ACC112 (cell line): ENCODE measurements around the gene PTPRJ.

Experiments
- H2AFZ ChIP-seq: fragments of 200-600 bp; sonication (generic); one replicate; pipeline ENCODE4 v1.6.0; 2017; ENCODE audit warnings: antibody characterized with exemption, low read length; ENCODE audit not compliant: unreplicated experiment
- H3K27ac ChIP-seq: fragments of 200-600 bp; sonication (generic); 2 replicates; pipeline ENCODE4 v1.5.1; 2014; ENCODE audit warnings: low read depth, mild to moderate bottlenecking, antibody characterized with exemption, low read length, moderate library complexity
- H3K27me3 ChIP-seq: fragments of 200-600 bp; sonication (generic); 2 replicates; pipeline ENCODE4 v1.6.1; 2014; ENCODE audit warnings: mild to moderate bottlenecking, antibody characterized with exemption, low read length, moderate library complexity, mixed read lengths; ENCODE audit not compliant: insufficient read depth
- H3K36me3 ChIP-seq: fragments of 200-600 bp; sonication (generic); 2 replicates; pipeline ENCODE4 v1.6.1; 2016; ENCODE audit warnings: mild to moderate bottlenecking, antibody characterized with exemption, low read length, moderate library complexity, mixed read lengths; ENCODE audit not compliant: insufficient read depth
- H3K4me1 ChIP-seq: fragments of 200-600 bp; sonication (generic); one replicate; pipeline ENCODE4 v1.6.1; 2016; ENCODE audit warnings: low read length, mixed read lengths; ENCODE audit not compliant: insufficient read depth, unreplicated experiment, control insufficient read depth
- H3K4me3 ChIP-seq: fragments of 200-600 bp; sonication (generic); 2 replicates; pipeline ENCODE4 v1.5.1; 2014; ENCODE audit warnings: mild to moderate bottlenecking, low read depth, low read length
- H3K79me2 ChIP-seq: fragments of 200-600 bp; sonication (generic); one replicate; pipeline ENCODE4 v1.6.0; 2016; ENCODE audit warnings: low read length; ENCODE audit not compliant: control insufficient read depth, unreplicated experiment, insufficient read depth

Gene PTPRJ

DNA sequence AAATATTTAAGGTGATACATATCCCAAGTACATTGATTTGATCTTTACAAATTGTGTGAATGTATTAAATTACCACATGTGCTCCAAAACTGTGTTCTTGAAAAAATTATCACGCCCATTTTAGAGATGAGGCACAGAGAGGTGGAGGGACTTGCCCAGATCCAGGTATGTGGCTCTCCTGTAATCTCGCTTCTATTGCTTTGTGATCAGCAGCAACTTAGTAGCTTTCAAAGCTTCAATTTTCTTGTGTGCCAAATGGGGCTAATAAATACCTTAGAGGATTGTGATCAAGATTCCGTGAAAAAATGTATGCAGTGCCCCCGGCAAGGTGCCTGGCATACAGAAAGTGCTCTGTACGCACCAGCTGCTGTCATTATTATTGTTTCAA, 18.0 kb downstream of the PTPRJ start:
- Histone ChIP-seq H3K4me1 (peaks cover 17% of the 10 kb centered on the region), H3K4me3 (no peak overlapping the region)

DNA sequence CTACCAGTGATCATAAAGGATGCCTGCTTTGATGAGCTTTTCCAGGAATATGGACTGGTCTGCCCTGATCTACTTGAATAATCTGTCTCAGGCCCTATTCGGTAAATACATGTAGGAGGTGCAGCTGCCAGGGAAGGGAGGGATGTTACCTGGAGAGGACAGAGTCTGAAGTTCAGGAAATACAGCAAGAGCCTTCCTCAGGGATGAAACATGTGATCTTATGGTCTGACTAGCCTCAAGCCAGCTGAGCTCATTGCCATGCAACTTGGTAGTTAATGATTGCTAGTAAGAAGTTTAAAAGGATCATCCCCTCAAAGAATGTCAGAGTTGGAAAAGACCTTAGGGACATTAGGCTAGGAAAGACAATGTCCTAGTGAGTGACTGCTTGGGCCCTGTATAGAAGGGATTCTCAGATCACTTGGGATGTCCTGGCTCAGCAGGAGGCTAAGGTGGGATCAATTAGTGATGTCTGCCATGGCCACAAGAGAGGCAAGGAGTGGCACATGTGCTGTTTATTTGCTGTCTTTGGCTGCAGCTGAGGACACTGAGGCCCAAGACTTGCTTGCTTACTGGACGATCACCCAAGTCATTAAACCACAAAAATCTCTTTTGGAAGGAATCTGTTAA, 18.5 kb downstream of the PTPRJ start:
- Histone ChIP-seq H3K36me3 (no peaks in the 10 kb centered on the region), H3K4me3 (no peak overlapping the region), H2AFZ (no peak overlapping the region), H3K27ac (no peak overlapping the region), H3K27me3 (no peaks in the 10 kb centered on the region), H3K79me2 (peaks cover 11% of the 10 kb centered on the region), H3K4me1 (peaks cover 14% of the 10 kb centered on the region)

More for the DNA sequence above, 18.0 kb downstream of the PTPRJ start:
- Histone ChIP-seq H3K27me3 (no peaks in the 10 kb centered on the region), H2AFZ (no peak overlapping the region), H3K36me3 (no peaks in the 10 kb centered on the region), H3K27ac (no peak overlapping the region), H3K79me2 (peaks cover 10% of the 10 kb centered on the region)

DNA sequence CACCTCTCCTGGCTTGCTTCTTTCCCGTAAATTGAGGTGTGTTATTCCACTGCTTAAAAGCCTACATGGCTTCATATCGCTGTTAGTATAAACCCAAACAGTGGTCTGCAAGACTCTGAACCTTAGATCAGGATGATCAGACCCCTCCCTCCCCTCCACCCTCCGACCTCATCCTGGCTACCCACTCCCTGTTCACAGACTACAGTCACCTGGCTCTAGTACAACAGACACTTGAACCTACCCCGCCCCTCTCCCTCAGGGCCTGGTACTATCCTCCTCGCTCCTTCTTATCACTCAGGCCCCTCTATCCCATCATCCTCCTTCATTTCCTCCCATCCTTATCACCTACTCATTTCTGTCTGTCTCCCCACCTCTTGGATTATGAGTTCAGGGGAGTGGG, 20.1 kb downstream of the PTPRJ start:
- Histone ChIP-seq H3K79me2 (peaks cover 22% of the 10 kb centered on the region), H3K4me1 (peaks cover 29% of the 10 kb centered on the region), H3K27ac (no peak overlapping the region)

DNA sequence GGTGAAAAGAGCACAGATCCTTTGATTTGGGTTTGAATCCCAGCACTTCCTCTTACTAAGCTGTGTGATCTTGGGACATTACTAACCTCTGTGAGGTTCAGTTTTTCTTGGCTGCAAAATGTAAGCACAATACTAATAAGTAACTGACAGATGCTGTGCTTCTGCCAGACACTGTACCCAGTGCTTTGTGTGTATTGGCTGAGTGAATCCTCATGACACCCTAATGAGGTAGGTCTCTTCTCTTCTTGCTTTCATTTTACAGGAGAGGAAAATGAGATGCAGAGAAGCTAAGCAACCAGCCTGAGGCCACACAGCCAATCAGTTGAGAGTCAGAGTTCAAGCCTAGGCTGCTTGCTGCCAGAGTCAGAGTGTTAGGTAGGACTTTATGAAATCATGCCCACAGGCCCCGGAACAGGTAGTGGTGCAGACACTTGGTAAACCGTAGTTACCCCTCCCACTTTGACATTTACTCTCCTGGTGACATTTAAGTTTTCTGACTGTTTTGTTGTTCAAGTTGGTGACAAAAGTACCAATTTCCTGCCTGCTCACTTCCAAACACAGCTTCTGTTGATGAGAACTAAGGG, 21.2 kb downstream of the PTPRJ start:
- Histone ChIP-seq H3K27ac (peak overlapping the region; percentile 39), H3K4me1 (peaks cover 40% of the 10 kb centered on the region), H2AFZ (no peak overlapping the region), H3K4me3 (no peak overlapping the region), H3K27me3 (no peaks in the 10 kb centered on the region), H3K79me2 (peaks cover 27% of the 10 kb centered on the region), H3K36me3 (no peaks in the 10 kb centered on the region)

More for the DNA sequence above, 20.1 kb downstream of the PTPRJ start:
- H3K36me3 ChIP-seq, result no peaks in the 10 kb centered on the region
- no peaks in the 10 kb centered on the region for H3K27me3 ChIP-seq
- H2AFZ ChIP-seq, result no peak overlapping the region
- H3K4me3 ChIP-seq, result no peak overlapping the region

DNA sequence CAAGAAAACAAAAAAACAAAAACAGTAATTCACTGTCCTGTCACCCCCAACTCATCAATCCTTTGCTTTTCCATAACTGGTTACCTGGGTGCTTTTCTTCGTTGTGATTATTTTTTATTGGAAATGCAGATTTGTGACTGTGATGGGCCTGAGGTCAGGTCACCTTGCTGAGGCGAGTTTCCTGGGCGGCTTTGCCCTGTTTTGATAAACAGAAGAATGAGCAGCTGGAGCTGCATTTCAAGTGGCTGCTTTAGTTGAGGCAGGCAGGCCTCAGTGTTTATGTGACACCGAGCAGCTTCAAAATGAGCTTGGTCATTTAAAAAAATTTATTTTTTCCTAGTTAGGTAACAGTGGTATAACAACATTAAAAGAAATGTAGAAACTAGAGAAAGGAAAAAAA, 22.2 kb downstream of the PTPRJ start:
- no peaks in the 10 kb centered on the region for H3K27me3 ChIP-seq
- H3K4me1 ChIP-seq, result peaks cover 44% of the 10 kb centered on the region
- peaks cover 29% of the 10 kb centered on the region for H3K79me2 ChIP-seq
- H2AFZ ChIP-seq, result no peak overlapping the region
- H3K36me3 ChIP-seq, result no peaks in the 10 kb centered on the region
- no peak overlapping the region for H3K4me3 ChIP-seq
- no peak overlapping the region for H3K27ac ChIP-seq

DNA sequence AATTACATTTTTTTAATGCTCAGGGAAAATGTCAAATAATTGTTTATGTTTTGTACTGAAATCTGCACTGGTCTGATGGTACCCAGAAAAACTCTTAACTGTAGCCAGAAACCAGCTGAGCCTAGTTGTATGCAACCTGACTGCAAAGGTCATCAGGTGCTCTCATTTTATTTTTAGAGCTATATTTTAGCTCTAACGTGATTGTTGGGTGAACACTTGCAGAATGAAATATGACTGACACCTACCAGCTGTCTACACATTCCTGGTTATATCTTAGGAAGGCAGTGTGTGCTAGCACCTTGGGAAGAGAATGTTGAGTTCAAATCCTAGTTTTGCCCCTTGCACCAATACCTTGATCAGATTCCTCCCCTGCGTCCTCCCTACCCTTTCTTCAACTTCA, 23.6 kb downstream of the PTPRJ start:
- no peak overlapping the region for H2AFZ ChIP-seq
- no peak overlapping the region for H3K27ac ChIP-seq
- peaks cover 32% of the 10 kb centered on the region for H3K79me2 ChIP-seq

DNA sequence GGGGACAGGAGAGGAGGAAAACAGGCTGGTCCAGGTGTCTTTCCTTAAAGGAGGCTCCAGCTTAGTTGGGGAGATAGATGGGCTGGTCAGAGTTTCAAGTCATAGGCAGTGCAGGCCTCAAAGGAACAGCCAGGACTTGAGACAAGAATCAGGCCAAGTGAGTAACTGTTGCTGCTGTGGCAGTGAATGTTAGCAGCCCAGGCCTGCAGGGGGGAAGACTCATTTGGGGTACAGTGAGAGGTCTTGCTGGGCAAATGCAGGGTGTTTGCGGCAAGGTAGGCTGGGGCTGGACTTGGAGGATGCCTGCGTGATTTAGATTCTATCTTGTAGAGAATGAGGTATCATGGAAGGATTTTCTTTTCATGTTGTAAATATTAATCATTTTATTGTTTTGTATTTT, 24.1 kb downstream of the PTPRJ start:
- Histone ChIP-seq H3K36me3 (no peaks in the 10 kb centered on the region), H2AFZ (no peak overlapping the region), H3K27ac (no peak overlapping the region), H3K27me3 (no peaks in the 10 kb centered on the region), H3K79me2 (peaks cover 33% of the 10 kb centered on the region), H3K4me1 (peaks cover 48% of the 10 kb centered on the region), H3K4me3 (no peak overlapping the region)

More for the DNA sequence above, 23.6 kb downstream of the PTPRJ start:
- Histone ChIP-seq H3K4me3 (no peak overlapping the region), H3K4me1 (peaks cover 48% of the 10 kb centered on the region), H3K36me3 (no peaks in the 10 kb centered on the region), H3K27me3 (no peaks in the 10 kb centered on the region)

DNA sequence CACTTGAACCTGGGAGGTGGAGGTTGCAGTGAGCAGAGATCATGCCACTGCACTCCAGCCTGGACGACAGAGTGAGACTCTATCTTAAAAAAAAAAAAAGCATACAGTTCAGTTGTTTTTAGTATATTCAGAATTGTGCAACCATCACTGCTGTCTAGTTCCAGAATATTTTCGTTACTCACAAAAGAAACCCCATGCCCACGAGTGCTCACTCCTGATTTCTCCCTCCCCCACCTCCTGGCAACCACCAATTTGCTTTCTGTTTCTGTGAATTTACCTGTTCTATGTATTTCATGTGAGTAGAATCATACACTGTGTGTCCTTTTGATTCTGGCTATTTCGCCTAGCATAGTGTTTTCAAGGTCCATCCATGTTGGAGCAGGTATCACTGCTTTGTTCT, 24.8 kb downstream of the PTPRJ start:
- Histone ChIP-seq H2AFZ (no peak overlapping the region), H3K27me3 (no peaks in the 10 kb centered on the region), H3K27ac (peak overlapping the region; percentile 78), H3K36me3 (no peaks in the 10 kb centered on the region), H3K4me1 (peaks cover 48% of the 10 kb centered on the region), H3K79me2 (peaks cover 37% of the 10 kb centered on the region), H3K4me3 (peak overlapping the region; percentile 32; the same call in 1 of the 2 replicates)

DNA sequence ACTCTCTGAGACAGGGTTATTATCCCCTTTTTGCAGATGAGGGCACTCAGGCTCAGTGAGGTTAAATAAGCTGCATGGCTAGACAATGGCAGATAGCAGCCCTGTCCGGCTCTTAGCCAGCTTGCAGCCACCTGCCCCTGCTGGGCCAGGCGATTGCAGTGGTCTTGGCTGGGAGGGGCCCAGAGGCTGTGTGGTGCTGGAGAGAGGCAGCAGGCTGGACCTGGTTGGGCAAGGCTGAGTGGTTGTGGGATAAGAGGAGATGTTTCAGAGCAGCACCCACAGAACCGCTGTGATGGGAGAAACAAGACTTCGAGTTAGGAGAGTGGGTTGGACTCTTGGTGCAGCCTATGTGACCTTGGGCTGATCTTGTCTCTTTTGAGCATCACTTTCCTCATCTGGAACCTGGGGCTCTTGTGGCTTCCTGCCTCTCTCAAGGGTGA, 25.5 kb downstream of the PTPRJ start:
- Histone ChIP-seq H2AFZ (no peak overlapping the region), H3K79me2 (peaks cover 37% of the 10 kb centered on the region), H3K4me3 (peak overlapping the region; percentile 33; the same call in 1 of the 2 replicates), H3K36me3 (no peaks in the 10 kb centered on the region), H3K27ac (peak overlapping the region; percentile 78), H3K27me3 (no peaks in the 10 kb centered on the region), H3K4me1 (peaks cover 45% of the 10 kb centered on the region)

DNA sequence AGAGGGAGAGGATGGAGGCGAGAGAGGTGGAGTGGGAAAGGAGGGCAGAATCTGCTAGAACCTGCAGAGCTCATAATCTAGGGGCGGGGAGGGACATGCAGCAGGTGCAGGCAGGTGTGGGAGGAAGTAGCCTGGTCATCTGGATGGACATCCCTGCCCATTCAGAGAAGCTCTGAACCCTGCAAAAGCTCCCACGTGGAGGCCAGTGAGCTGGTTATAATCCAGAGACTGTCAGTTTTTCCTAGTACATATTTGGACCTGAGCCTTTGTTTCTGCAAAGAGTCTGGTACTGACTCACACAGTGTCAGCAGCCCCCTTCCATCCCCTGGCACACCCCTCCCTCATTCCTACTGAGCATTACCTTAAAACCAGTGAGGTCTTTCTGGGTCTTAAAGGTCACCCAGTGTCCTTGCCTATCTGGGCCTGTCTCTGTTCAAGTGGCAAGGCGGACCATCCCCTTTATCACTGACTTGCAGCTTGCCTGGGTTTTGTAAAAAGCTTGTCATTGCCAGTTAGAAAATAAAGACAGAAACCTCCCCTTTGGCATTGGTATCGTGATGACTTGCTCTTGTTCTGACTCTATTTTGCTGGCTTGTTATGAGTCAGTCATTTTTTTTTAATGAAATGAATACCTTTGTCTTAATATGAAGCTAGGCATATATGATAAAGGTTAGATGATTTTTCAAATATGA, 26.1 kb downstream of the PTPRJ start:
- no peaks in the 10 kb centered on the region for H3K27me3 ChIP-seq
- H2AFZ ChIP-seq, result no peak overlapping the region
- peak overlapping the region; percentile 78 for H3K27ac ChIP-seq
- H3K4me1 ChIP-seq, result peaks cover 39% of the 10 kb centered on the region
- H3K36me3 ChIP-seq, result no peaks in the 10 kb centered on the region
- H3K79me2 ChIP-seq, result peaks cover 37% of the 10 kb centered on the region
- peak overlapping the region; percentile 33 for H3K4me3 ChIP-seq

DNA sequence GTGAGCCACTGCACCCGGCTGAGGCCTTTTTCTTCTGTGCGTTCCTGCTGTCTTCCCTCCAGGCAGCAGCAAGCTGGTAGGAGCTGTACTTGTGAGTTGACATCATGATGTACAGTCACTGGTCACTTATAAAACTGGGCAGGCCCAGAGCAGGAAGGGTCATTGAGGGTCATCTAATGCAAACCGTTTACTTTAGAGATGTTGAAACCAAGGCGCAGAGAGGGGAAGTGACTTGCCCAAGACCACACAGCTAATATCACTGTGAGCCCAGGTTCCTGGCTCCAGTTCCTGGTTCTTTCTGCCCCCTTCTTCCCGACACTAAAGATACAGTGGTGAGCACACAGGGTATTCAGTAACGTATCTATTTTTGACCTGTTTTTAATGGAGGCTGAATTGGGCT, 27.3 kb downstream of the PTPRJ start:
- Histone ChIP-seq H2AFZ (no peak overlapping the region), H3K36me3 (no peaks in the 10 kb centered on the region), H3K27me3 (no peaks in the 10 kb centered on the region), H3K79me2 (peaks cover 45% of the 10 kb centered on the region), H3K4me1 (peaks cover 34% of the 10 kb centered on the region), H3K27ac (peak overlapping the region; percentile 78), H3K4me3 (no peak overlapping the region)
